HEK293 (cell line): ENCODE measurements around the gene LRRC23.

Experiments
- CTCF ChIA-PET: fragments of 350-600 bp; formaldehyde crosslinking; extraction: SDS; loops from one replicate; lab custom pipeline; 2021; ENCODE audit warnings: antibody characterized with exemption; lab: Yijun Ruan, JAX
- POLR2A ChIA-PET: fragments of 300-600 bp; formaldehyde crosslinking; extraction: SDS; loops from one replicate; lab custom pipeline; 2020; ENCODE audit warnings: antibody characterized with exemption, inconsistent platforms; lab: Yijun Ruan, JAX
- H3K27ac ChIP-seq: fragments of 200-500 bp; sonication (Bioruptor generic); 2 replicates; pipeline ENCODE4 v1.5.1; 2014; ENCODE audit warnings: low read depth, low read length, control low read depth, inconsistent platforms; ENCODE audit errors: extremely low read depth
- H3K36me3 ChIP-seq, 2 experiments: fragments of 200-500 bp in 1 of 2; sonication (Bioruptor generic) in 1 of 2; 1 replicate in 1 of 2; 2 replicates in 1 of 2; pipeline ENCODE4 v1.5.1; 2014 to 2017; ENCODE audit warnings: inconsistent platforms in 2 of 2, low read length in 2 of 2; ENCODE audit not compliant: control insufficient read depth in 2 of 2, insufficient read depth in 1 of 2
- H3K4me1 ChIP-seq: fragments of 200-500 bp; sonication (Bioruptor generic); 2 replicates; pipeline ENCODE4 v1.5.1; 2014; ENCODE audit warnings: mild to moderate bottlenecking, low read length, inconsistent platforms; ENCODE audit not compliant: control insufficient read depth, insufficient read depth
- H3K4me3 ChIP-seq: 2 replicates; pipeline ENCODE4 v1.5.1; 2011; ENCODE audit warnings: low read depth, mild to moderate bottlenecking, control low read depth, low read length, moderate library complexity
- H3K9me3 ChIP-seq: fragments of 200-500 bp; sonication (Bioruptor generic); 2 replicates; pipeline ENCODE4 v1.5.1; 2014; ENCODE audit warnings: low read depth, low read length, inconsistent platforms; ENCODE audit not compliant: control insufficient read depth, insufficient read depth
- IKZF3 ChIP-seq: fragments of 450-650 bp; IDR thresholded peaks from 2 replicates; pipeline ENCODE4 v1.5.0; 2018; ENCODE audit warnings: missing biosample characterization, mild to moderate bottlenecking, missing genetic modification characterization, moderate library complexity
- KLF1 ChIP-seq: fragments of 450-650 bp; formaldehyde crosslinking; IDR thresholded peaks from 2 replicates; pipeline ENCODE4 v1.5.1; 2016; ENCODE audit warnings: missing biosample characterization, missing genetic modification characterization
- KLF9 ChIP-seq: fragments of 450-650 bp; formaldehyde crosslinking; IDR thresholded peaks from 2 replicates; pipeline ENCODE4 v1.5.1; 2016; ENCODE audit warnings: missing biosample characterization, missing genetic modification characterization, low read depth
- MEIS1 ChIP-seq: sonication (generic); formaldehyde crosslinking; IDR thresholded peaks from 2 replicates; pipeline ENCODE4 v1.8.1; 2022; ENCODE audit warnings: missing genetic modification reagents, mild to moderate bottlenecking, borderline replicate concordance
- SP7 ChIP-seq: fragments of 450-650 bp; formaldehyde crosslinking; IDR thresholded peaks from 2 replicates; pipeline ENCODE4 v1.5.1; 2016; ENCODE audit warnings: missing biosample characterization, missing genetic modification characterization
- ZBTB17 ChIP-seq: fragments of 450-650 bp; formaldehyde crosslinking; IDR thresholded peaks from 2 replicates; pipeline ENCODE4 v1.5.1; 2016; ENCODE audit warnings: missing biosample characterization, missing genetic modification characterization
- ZBTB20 ChIP-seq: fragments of 450-650 bp; formaldehyde crosslinking; IDR thresholded peaks from 2 replicates; pipeline ENCODE4 v1.5.1; 2016; ENCODE audit warnings: missing biosample characterization, missing genetic modification characterization
- ZNF132 ChIP-seq: fragments of 450-650 bp; formaldehyde crosslinking; IDR thresholded peaks from 2 replicates; pipeline ENCODE4 v1.5.1; 2017; ENCODE audit warnings: missing biosample characterization, missing genetic modification characterization, borderline replicate concordance
- ZNF18 ChIP-seq: fragments of 450-650 bp; formaldehyde crosslinking; IDR thresholded peaks from 2 replicates; pipeline ENCODE4 v1.5.1; 2016; ENCODE audit warnings: missing biosample characterization, missing genetic modification characterization
- ZNF19 ChIP-seq: fragments of 450-650 bp; formaldehyde crosslinking; IDR thresholded peaks from 2 replicates; pipeline ENCODE4; 2016; ENCODE audit warnings: missing biosample characterization, missing genetic modification characterization, low read depth
- ZNF202 ChIP-seq: fragments of 450-650 bp; formaldehyde crosslinking; IDR thresholded peaks from 2 replicates; pipeline ENCODE4 v1.5.1; 2016; ENCODE audit warnings: missing biosample characterization, missing genetic modification characterization, borderline replicate concordance
- ZNF366 ChIP-seq: fragments of 450-650 bp; formaldehyde crosslinking; conservative IDR thresholded peaks from 2 replicates; pipeline ENCODE4 v1.5.1; 2016; ENCODE audit warnings: missing biosample characterization, missing genetic modification characterization
- ZNF416 ChIP-seq: fragments of 450-650 bp; formaldehyde crosslinking; IDR thresholded peaks from 2 replicates; pipeline ENCODE4 v1.5.1; 2016; ENCODE audit warnings: missing biosample characterization, missing genetic modification characterization
- ZNF521 ChIP-seq: fragments of 450-650 bp; formaldehyde crosslinking; IDR thresholded peaks from 2 replicates; pipeline ENCODE4 v1.5.1; 2017; ENCODE audit warnings: missing biosample characterization, mild to moderate bottlenecking, missing genetic modification characterization
- ZNF544 ChIP-seq: fragments of 450-650 bp; formaldehyde crosslinking; IDR thresholded peaks from 2 replicates; pipeline ENCODE4 v1.5.0; 2017; ENCODE audit warnings: missing biosample characterization, missing genetic modification characterization
- ZNF76 ChIP-seq: fragments of 450-650 bp; formaldehyde crosslinking; IDR thresholded peaks from 2 replicates; pipeline ENCODE4; 2016; ENCODE audit warnings: low read depth, missing biosample characterization, missing genetic modification characterization, borderline replicate concordance
- ZNF768 ChIP-seq: fragments of 450-650 bp; formaldehyde crosslinking; IDR thresholded peaks from 2 replicates; pipeline ENCODE4 v1.5.1; 2018; ENCODE audit warnings: missing biosample characterization, mild to moderate bottlenecking, missing genetic modification characterization
- ZNF785 ChIP-seq: fragments of 450-650 bp; formaldehyde crosslinking; IDR thresholded peaks from 2 replicates; pipeline ENCODE4 v1.5.1; 2016; ENCODE audit warnings: missing biosample characterization, missing genetic modification characterization
- ZSCAN23 ChIP-seq: fragments of 450-650 bp; formaldehyde crosslinking; IDR thresholded peaks from 2 replicates; pipeline ENCODE4 v1.5.1; 2016; ENCODE audit warnings: missing biosample characterization, missing genetic modification characterization
- TF ChIP-seq, protein P1 (sequence below): fragments of 450-650 bp; formaldehyde crosslinking; IDR thresholded peaks from 2 replicates; pipeline ENCODE4 v1.5.1; 2016; ENCODE audit warnings: missing biosample characterization, missing genetic modification characterization, low read depth
- TF ChIP-seq, protein P2 (sequence below): fragments of 450-650 bp; formaldehyde crosslinking; IDR thresholded peaks from 2 replicates; pipeline ENCODE4 v1.5.1; 2017; ENCODE audit warnings: missing biosample characterization, missing genetic modification characterization
- TF ChIP-seq, protein P3 (sequence below): fragments of 450-650 bp; formaldehyde crosslinking; IDR thresholded peaks from 2 replicates; pipeline ENCODE4 v1.5.1; 2016; ENCODE audit warnings: missing biosample characterization, missing genetic modification characterization
- TF ChIP-seq, protein P4 (sequence below): fragments of 450-650 bp; formaldehyde crosslinking; IDR thresholded peaks from 2 replicates; pipeline ENCODE4 v1.5.1; 2016; ENCODE audit warnings: missing biosample characterization, missing genetic modification characterization
- TF ChIP-seq, protein P5 (sequence below): fragments of 450-650 bp; formaldehyde crosslinking; conservative IDR thresholded peaks from 2 replicates; pipeline ENCODE4 v1.5.1; 2016; ENCODE audit warnings: low read depth, missing biosample characterization, missing genetic modification characterization
- TF ChIP-seq, protein P6 (sequence below): fragments of 450-650 bp; formaldehyde crosslinking; IDR thresholded peaks from 2 replicates; pipeline ENCODE4 v1.5.1; 2016; ENCODE audit warnings: missing biosample characterization, missing genetic modification characterization

The LRRC23 gene

DNA sequence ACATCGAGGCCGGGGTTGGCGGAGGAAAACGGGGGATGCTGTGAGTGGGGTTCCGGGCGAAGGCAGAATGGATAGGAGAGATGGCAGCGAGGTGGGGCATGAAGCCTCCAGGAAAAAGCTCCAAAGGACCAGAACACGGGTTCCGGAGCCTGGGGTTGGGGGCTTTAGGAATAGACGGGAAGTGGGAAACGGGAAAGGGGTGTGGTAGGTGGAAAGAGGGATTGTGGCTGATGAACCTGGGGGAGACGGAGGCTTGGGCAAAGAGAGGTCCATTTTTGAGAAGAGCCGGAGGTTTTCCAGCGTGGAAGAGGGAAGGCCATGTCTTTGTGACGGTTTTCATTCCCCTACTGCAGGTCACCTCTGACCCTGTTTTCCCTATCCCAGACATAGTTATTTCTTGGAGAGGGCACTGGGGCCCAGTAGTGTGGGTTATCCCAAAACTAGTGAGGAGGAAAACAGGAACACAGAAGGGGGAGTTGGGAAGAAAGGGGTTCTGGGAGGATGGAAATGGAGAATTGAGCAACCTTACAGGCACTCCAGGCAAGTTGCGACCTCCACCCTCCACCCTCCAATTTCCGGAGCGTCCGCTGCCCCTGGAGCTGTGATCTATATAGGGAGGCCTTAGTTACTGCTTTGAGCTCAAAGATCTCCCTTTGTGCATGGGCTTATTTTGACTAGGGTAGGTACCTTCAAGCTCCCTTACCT lies 24.2 kb downstream of the LRRC23 start:
- Histone ChIP-seq H3K9me3 (no peaks in the 10 kb centered on the region), H3K4me1 (peaks cover 28% of the 10 kb centered on the region), H3K27ac (peak overlapping the region; percentile 69; the same call in 1 of the 2 replicates), H3K4me3 (peak overlapping the region; percentile 74), H3K36me3 (peaks cover 5 to 34% of the 10 kb centered on the region in 2 experiments; a peak in 2 of 3 replicates)
- CTCF ChIA-PET: interaction anchor here (0.8 to 1.2 kb wide), 3 partner anchors 9 to 56 kb away, joined by 3 to 5 read pairs (median 4); partner anchors contain the start of gene SPSB2
- POLR2A ChIA-PET: interaction anchor here (0.9 to 4.3 kb wide), 5 partner anchors 9 to 159 kb away, joined by 3 to 32 read pairs (median 7); partner anchors contain the start of genes C12orf57, RNU7-1 and SPSB2
- TF ChIP-seq ZNF416 (tag by site-specific recombination) (no peak), MEIS1 (CRISPR knock-in tag) (no peak), KLF9 (tag by site-specific recombination) (peak; percentile 70), ZNF366 (tag by site-specific recombination) (peak; percentile 81), SP7 (tag by site-specific recombination) (no peak), ZNF202 (no peak), ZBTB17 (tag by site-specific recombination) (no peak), ZNF521 (tag by site-specific recombination) (no peak), ZNF544 (tag by site-specific recombination) (no peak), ZNF132 (tag by site-specific recombination) (no peak), ZNF768 (tag by site-specific recombination) (no peak), ZNF785 (tag by site-specific recombination) (no peak), ZNF18 (tag by site-specific recombination) (no peak), ZBTB20 (tag by site-specific recombination) (peak; percentile 96), ZNF19 (tag by site-specific recombination) (no peak), ZNF76 (peak; percentile 73; the same call in 1 of the 2 replicates), IKZF3 (tag by site-specific recombination) (peak; percentile 88), ZSCAN23 (tag by site-specific recombination) (no peak), KLF1 (tag by site-specific recombination) (0 out of 2 replicates have a peak, but pooled peaks have one; percentile 10)
- TF ChIP-seq, protein P1, sequence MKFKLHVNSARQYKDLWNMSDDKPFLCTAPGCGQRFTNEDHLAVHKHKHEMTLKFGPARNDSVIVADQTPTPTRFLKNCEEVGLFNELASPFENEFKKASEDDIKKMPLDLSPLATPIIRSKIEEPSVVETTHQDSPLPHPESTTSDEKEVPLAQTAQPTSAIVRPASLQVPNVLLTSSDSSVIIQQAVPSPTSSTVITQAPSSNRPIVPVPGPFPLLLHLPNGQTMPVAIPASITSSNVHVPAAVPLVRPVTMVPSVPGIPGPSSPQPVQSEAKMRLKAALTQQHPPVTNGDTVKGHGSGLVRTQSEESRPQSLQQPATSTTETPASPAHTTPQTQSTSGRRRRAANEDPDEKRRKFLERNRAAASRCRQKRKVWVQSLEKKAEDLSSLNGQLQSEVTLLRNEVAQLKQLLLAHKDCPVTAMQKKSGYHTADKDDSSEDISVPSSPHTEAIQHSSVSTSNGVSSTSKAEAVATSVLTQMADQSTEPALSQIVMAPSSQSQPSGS (tag by site-specific recombination): no peak
- TF ChIP-seq, protein P2, sequence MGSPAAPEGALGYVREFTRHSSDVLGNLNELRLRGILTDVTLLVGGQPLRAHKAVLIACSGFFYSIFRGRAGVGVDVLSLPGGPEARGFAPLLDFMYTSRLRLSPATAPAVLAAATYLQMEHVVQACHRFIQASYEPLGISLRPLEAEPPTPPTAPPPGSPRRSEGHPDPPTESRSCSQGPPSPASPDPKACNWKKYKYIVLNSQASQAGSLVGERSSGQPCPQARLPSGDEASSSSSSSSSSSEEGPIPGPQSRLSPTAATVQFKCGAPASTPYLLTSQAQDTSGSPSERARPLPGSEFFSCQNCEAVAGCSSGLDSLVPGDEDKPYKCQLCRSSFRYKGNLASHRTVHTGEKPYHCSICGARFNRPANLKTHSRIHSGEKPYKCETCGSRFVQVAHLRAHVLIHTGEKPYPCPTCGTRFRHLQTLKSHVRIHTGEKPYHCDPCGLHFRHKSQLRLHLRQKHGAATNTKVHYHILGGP (tag by site-specific recombination): no peak
- TF ChIP-seq, protein P3, sequence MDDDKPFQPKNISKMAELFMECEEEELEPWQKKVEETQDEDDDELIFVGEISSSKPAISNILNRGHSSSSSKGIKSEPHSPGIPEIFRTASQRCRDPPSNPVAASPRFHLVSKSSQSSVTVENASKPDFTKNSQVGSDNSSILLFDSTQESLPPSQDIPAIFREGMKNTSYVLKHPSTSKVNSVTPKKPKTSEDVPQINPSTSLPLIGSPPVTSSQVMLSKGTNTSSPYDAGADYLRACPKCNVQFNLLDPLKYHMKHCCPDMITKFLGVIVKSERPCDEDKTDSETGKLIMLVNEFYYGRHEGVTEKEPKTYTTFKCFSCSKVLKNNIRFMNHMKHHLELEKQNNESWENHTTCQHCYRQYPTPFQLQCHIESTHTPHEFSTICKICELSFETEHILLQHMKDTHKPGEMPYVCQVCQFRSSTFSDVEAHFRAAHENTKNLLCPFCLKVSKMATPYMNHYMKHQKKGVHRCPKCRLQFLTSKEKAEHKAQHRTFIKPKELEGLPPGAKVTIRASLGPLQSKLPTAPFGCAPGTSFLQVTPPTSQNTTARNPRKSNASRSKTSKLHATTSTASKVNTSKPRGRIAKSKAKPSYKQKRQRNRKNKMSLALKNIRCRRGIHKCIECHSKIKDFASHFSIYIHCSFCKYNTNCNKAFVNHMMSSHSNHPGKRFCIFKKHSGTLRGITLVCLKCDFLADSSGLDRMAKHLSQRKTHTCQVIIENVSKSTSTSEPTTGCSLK (tag by site-specific recombination): no peak
- TF ChIP-seq, protein P4, sequence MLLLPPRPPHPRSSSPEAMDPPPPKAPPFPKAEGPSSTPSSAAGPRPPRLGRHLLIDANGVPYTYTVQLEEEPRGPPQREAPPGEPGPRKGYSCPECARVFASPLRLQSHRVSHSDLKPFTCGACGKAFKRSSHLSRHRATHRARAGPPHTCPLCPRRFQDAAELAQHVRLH (tag by site-specific recombination): no peak
- TF ChIP-seq, protein P5, sequence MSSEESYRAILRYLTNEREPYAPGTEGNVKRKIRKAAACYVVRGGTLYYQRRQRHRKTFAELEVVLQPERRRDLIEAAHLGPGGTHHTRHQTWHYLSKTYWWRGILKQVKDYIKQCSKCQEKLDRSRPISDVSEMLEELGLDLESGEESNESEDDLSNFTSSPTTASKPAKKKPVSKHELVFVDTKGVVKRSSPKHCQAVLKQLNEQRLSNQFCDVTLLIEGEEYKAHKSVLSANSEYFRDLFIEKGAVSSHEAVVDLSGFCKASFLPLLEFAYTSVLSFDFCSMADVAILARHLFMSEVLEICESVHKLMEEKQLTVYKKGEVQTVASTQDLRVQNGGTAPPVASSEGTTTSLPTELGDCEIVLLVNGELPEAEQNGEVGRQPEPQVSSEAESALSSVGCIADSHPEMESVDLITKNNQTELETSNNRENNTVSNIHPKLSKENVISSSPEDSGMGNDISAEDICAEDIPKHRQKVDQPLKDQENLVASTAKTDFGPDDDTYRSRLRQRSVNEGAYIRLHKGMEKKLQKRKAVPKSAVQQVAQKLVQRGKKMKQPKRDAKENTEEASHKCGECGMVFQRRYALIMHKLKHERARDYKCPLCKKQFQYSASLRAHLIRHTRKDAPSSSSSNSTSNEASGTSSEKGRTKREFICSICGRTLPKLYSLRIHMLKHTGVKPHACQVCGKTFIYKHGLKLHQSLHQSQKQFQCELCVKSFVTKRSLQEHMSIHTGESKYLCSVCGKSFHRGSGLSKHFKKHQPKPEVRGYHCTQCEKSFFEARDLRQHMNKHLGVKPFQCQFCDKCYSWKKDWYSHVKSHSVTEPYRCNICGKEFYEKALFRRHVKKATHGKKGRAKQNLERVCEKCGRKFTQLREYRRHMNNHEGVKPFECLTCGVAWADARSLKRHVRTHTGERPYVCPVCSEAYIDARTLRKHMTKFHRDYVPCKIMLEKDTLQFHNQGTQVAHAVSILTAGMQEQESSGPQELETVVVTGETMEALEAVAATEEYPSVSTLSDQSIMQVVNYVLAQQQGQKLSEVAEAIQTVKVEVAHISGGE (tag by site-specific recombination): 0 out of 2 replicates have a peak, but pooled peaks have one; percentile 27
- TF ChIP-seq, protein P6, sequence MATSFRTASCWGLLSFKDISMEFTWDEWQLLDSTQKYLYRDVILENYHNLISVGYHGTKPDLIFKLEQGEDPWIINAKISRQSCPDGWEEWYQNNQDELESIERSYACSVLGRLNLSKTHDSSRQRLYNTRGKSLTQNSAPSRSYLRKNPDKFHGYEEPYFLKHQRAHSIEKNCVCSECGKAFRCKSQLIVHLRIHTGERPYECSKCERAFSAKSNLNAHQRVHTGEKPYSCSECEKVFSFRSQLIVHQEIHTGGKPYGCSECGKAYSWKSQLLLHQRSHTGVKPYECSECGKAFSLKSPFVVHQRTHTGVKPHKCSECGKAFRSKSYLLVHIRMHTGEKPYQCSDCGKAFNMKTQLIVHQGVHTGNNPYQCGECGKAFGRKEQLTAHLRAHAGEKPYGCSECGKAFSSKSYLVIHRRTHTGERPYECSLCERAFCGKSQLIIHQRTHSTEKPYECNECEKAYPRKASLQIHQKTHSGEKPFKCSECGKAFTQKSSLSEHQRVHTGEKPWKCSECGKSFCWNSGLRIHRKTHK (tag by site-specific recombination): no peak
